OCI-LY3 (cell line): ENCODE data around the gene SOD3.

Source experiments
- H2AFZ ChIP-seq: fragments of 200-600, 300-600 bp; shearing (Covaris generic); 2 replicates; pipeline ENCODE4 v1.6.0; 2014; ENCODE audit warnings: antibody characterized with exemption, low read depth, low read length
- H3K27ac ChIP-seq: fragments of 200-600, 300-600 bp; sonication (generic); 2 replicates; pipeline ENCODE4 v1.5.1; 2014; ENCODE audit warnings: mild to moderate bottlenecking, low read length, moderate library complexity, mixed read lengths
- H3K27me3 ChIP-seq: fragments of 200-600, 300-600 bp; sonication (generic); 2 replicates; pipeline ENCODE4 v1.6.1; 2014; ENCODE audit warnings: low read depth, low read length, mixed read lengths
- H3K36me3 ChIP-seq: fragments of 200-600, 300-600 bp; sonication (generic); replicated peaks from 2 replicates; pipeline ENCODE3; 2014; ENCODE audit warnings: low read depth, low read length, mixed read lengths
- H3K4me1 ChIP-seq: fragments of 300-600, 200-600 bp; sonication (generic); 2 replicates; pipeline ENCODE4 v1.6.1; 2014; ENCODE audit warnings: low read length, mixed read lengths
- H3K4me2 ChIP-seq: fragments of 200-600, 300-600 bp; sonication (generic); 2 replicates; pipeline ENCODE4 v1.6.1; 2014; ENCODE audit warnings: low read length, mixed read lengths
- H3K4me3 ChIP-seq: fragments of 300-600, 200-600 bp; sonication (generic); 2 replicates; pipeline ENCODE4 v1.5.1; 2014; ENCODE audit warnings: antibody characterized with exemption, mild to moderate bottlenecking, low read length, moderate library complexity
- H3K79me2 ChIP-seq: fragments of 300-600, 200-600 bp; shearing (Covaris generic); 2 replicates; pipeline ENCODE4 v1.6.1; 2014; ENCODE audit warnings: mild to moderate bottlenecking, low read length, mixed read lengths
- H3K9ac ChIP-seq: fragments of 300-600, 200-600 bp; shearing (Covaris generic); 2 replicates; pipeline ENCODE4 v1.6.0; 2014; ENCODE audit warnings: mild to moderate bottlenecking, low read length, moderate library complexity
- H3K9me3 ChIP-seq: fragments of 200-600, 300-600 bp; shearing (Covaris generic); 2 replicates; pipeline ENCODE4 v1.6.1; 2014; ENCODE audit warnings: low read length, mixed read lengths; ENCODE audit not compliant: insufficient read depth
- H4K20me1 ChIP-seq: fragments of 200-600, 300-600 bp; sonication (generic); 2 replicates; pipeline ENCODE4 v1.6.1; 2016; ENCODE audit warnings: low read length, mixed read lengths; ENCODE audit not compliant: insufficient read depth
- EZH2phosphoT487 ChIP-seq: fragments of 200-600 bp; shearing (Covaris generic); IDR thresholded peaks from 2 replicates; pipeline ENCODE4 v1.6.1; 2018; ENCODE audit warnings: antibody characterized with exemption, mixed run types, low read depth
- TF ChIP-seq, protein P1 (sequence below): fragments of 200-600, 300-600 bp; sonication (generic); IDR thresholded peaks from 2 replicates; pipeline ENCODE4 v1.5.1; 2014; ENCODE audit warnings: antibody characterized with exemption, low read length, low read depth

The SOD3 gene, protein sequence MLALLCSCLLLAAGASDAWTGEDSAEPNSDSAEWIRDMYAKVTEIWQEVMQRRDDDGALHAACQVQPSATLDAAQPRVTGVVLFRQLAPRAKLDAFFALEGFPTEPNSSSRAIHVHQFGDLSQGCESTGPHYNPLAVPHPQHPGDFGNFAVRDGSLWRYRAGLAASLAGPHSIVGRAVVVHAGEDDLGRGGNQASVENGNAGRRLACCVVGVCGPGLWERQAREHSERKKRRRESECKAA

DNA sequence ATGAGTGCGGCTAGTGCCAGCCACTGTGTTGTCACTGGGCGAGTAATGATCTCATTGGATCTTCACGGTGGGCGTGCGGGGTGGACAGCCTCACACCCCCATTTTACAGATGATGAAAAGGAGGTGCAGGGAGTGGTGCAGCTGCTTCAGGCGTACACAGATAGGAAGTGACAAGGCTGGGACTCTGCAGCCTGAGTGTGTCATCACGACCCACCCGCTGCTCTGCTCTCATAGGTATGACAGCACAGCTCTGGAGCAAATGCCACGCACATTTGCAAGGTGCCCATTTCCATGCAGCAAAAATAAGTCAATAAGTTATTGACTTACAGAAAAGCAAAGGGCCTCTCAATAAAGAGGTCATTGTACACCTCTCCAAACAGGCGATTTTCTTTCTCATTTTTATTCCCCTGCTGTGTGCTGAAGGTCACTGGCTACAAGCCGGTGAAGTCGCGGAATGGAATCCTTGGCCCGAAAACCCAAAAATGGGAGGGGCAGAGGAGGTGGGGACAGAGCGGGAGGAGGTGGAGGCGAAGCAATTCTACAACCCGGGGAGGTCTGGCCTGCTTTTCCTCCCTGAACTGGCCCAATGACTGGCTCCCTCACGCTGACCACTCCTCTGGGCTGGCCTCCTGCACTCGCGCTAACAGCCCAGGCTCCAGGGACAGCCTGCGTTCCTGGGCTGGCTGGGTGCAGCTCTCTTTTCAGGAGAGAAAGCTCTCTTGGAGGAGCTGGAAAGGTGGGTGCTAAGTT is at the start of gene SOD3:
Gene SOD3, plus strand, starts transcription at position 658 of the 750 bp plus-strand sequence. CDS start 3,949 bp downstream, outside the sequence.
- Histone ChIP-seq H4K20me1 (no peaks in the 10 kb centered on the region), H3K36me3 (no peaks in the 10 kb centered on the region), H3K4me2 (no peak within 1 kb of the TSS), H2AFZ (no peak within 1 kb of the TSS), H3K27ac (no peak within 1 kb of the TSS), H3K27me3 (peaks cover 3% of the 10 kb centered on the region; the same call in 1 of the 2 replicates), H3K4me1 (no peaks in the 10 kb centered on the region), H3K9ac (no peak within 1 kb of the TSS), H3K79me2 (no peaks in the 10 kb centered on the region), H3K4me3 (no peak within 1 kb of the TSS), H3K9me3 (no peaks in the 10 kb centered on the region)
- TF ChIP-seq EZH2phosphoT487 = no peak
- TF ChIP-seq, protein P1, sequence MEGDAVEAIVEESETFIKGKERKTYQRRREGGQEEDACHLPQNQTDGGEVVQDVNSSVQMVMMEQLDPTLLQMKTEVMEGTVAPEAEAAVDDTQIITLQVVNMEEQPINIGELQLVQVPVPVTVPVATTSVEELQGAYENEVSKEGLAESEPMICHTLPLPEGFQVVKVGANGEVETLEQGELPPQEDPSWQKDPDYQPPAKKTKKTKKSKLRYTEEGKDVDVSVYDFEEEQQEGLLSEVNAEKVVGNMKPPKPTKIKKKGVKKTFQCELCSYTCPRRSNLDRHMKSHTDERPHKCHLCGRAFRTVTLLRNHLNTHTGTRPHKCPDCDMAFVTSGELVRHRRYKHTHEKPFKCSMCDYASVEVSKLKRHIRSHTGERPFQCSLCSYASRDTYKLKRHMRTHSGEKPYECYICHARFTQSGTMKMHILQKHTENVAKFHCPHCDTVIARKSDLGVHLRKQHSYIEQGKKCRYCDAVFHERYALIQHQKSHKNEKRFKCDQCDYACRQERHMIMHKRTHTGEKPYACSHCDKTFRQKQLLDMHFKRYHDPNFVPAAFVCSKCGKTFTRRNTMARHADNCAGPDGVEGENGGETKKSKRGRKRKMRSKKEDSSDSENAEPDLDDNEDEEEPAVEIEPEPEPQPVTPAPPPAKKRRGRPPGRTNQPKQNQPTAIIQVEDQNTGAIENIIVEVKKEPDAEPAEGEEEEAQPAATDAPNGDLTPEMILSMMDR = no peak

DNA sequence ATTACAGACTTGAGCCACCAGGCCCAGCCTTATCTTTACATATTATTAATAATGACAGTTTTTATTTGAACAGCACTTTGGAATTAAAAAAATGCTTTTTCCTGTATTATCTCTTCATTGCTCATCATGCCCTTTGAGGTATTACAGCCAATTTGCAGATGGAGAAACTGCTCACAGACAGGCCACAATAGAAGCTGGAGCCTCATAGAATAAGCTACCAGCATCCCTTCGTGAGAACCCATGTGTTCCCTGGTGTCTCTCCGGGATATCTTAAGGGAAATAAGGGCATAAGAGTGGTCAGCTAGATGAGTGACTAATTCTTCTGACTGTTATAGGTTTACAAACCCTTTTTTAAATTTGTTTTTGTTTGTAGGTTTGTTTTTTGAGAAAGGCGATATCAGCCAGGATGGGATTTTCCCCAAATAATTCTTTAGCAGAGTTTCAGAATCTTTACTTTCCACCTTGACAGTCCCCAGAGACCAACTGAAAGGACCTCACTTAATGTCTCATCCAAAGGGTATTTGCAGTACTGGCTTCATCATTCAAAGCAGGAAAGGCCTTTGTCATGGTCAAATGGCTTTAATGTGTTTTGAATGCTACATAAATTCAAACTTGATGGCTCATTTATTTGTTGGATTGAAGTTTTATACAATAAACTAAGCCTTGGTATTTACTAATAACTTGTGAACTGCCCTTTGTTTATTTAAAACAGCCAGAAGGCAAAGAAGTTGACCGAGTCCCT is 48.0 kb upstream of the SOD3 start:
- Histone ChIP-seq H3K9ac (no peak overlapping the region), H3K4me3 (no peak overlapping the region), H4K20me1 (no peaks in the 10 kb centered on the region), H3K27ac (no peak overlapping the region), H3K9me3 (no peaks in the 10 kb centered on the region), H3K4me2 (no peak overlapping the region), H3K4me1 (no peaks in the 10 kb centered on the region), H3K79me2 (no peaks in the 10 kb centered on the region), H3K36me3 (no peaks in the 10 kb centered on the region), H3K27me3 (no peaks in the 10 kb centered on the region), H2AFZ (no peak overlapping the region)
- TF ChIP-seq EZH2phosphoT487 = no peak
- TF ChIP-seq, protein P1 = no peak

DNA sequence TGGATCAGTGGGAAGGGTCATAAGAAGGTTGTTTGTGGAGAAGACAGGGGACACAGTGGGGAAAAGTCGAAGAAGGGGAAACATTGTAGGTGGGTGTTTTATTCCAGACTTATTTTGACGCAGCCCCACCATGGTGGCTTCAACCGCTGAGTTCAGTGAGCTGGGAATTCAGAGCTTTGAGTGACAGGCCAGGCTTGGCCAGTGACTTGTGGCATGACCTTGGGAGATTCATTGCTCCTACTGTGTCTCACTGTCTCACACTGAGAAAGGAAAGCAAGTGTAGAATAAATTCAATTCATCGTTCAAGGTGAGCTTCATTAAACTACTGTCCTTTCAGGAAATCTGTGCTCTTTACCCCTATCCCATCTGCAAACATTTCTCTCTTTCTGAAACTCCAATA is 47.4 kb upstream of the SOD3 start:
- H3K9me3 ChIP-seq = no peaks in the 10 kb centered on the region
- no peak overlapping the region for H3K27ac ChIP-seq
- no peak overlapping the region for H3K4me3 ChIP-seq
- H4K20me1 ChIP-seq = no peaks in the 10 kb centered on the region
- no peak overlapping the region for H3K4me2 ChIP-seq
- no peak overlapping the region for H2AFZ ChIP-seq
- H3K27me3 ChIP-seq = no peaks in the 10 kb centered on the region
- no peaks in the 10 kb centered on the region for H3K4me1 ChIP-seq
- no peaks in the 10 kb centered on the region for H3K79me2 ChIP-seq
- no peak for TF ChIP-seq EZH2phosphoT487
- TF ChIP-seq, protein P1 = no peak
- H3K36me3 ChIP-seq = no peaks in the 10 kb centered on the region
- H3K9ac ChIP-seq = no peak overlapping the region

DNA sequence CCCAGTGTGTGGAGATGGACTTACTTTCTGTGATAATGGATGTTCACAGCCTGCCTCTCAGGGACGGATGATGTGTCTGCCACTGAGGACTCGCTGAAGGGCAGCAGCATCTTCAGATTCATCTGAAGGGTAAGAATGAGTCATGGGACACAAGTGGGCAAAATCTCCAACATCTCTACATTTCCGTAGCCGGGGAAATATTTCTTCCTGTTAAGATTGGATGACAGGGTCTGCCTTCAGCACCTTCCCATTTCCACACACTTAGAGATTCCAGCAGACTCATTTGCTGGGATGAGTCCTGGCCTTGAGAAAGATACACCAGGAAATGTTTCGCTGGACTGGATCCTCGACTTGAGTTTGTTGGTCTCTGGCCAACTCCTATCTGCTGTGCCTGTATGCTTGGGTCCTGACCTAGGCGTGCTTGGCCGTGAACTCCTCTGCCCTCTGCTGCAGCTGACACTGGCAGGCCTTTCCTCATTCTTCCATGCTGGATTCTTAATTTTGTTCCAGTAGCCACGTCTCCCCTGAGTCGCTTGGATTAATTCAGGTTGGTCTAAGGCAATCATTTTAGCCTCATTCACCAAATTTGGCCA is 46.5 kb upstream of the SOD3 start:
- no peaks in the 10 kb centered on the region for H3K9me3 ChIP-seq
- TF ChIP-seq, protein P1 = no peak
- TF ChIP-seq EZH2phosphoT487 = no peak
- H3K79me2 ChIP-seq = no peaks in the 10 kb centered on the region
- no peak overlapping the region for H3K9ac ChIP-seq
- no peaks in the 10 kb centered on the region for H3K4me1 ChIP-seq
- no peak overlapping the region for H3K4me3 ChIP-seq
- no peaks in the 10 kb centered on the region for H3K36me3 ChIP-seq
- H3K27ac ChIP-seq = no peak overlapping the region
- H4K20me1 ChIP-seq = no peaks in the 10 kb centered on the region
- H3K27me3 ChIP-seq = no peaks in the 10 kb centered on the region
- H2AFZ ChIP-seq = no peak overlapping the region
- H3K4me2 ChIP-seq = no peak overlapping the region
